HFF-Myc (cell line): Measurements from ENCODE around the gene DNAJC3.
"Not testable (repeated sequence)": the region's sequence is repeated elsewhere in the genome, so short reads cannot be mapped to it uniquely, and the experiment has no call there.

ENCODE experiments used
- DNase-seq: peaks from one replicate; pipeline ENCODE4 v3.0.0-alpha.2; 2011; ENCODE audit warnings: low read depth; ENCODE audit errors: extremely low read depth
- H3K4me3 ChIP-seq: replicated peaks from 2 replicates; pipeline ENCODE4 v1.5.1; 2011; ENCODE audit warnings: low read depth, mild to moderate bottlenecking, control low read depth, low read length
- CTCF ChIP-seq: IDR thresholded peaks from 2 replicates; pipeline ENCODE4 v1.5.1; 2012; ENCODE audit warnings: mild to moderate bottlenecking, low read depth, low read length, control low read depth; ENCODE audit errors: missing control alignments

Gene DNAJC3

GRCh38 chr13:95684418-95684817, 7.5 kb downstream of the DNAJC3 start:
- DNase-seq: no peak
- no peak for TF ChIP-seq CTCF
- no peak overlapping the region for H3K4me3 ChIP-seq

GRCh38 chr13:95684960-95685359, 8.0 kb downstream of the DNAJC3 start:
- H3K4me3 ChIP-seq, DNase-seq: not testable (repeated sequence)

GRCh38 chr13:95689582-95689926, 12.6 kb downstream of the DNAJC3 start:
- H3K4me3 ChIP-seq: no peak overlapping the region
- TF ChIP-seq CTCF: no peak
- DNase-seq: no peak

- H3K4me3 ChIP-seq, DNase-seq: not testable (repeated sequence)
Measured at GRCh38 chr13:95690986-95691385, 14.0 kb downstream of the DNAJC3 start.

GRCh38 chr13:95697052-95697680, 20.2 kb downstream of the DNAJC3 start:
- TF ChIP-seq CTCF: no peak
- H3K4me3 ChIP-seq: no peak overlapping the region
- no peak for DNase-seq

- no peak for DNase-seq
- peak; percentile 23 for TF ChIP-seq CTCF
- no peak overlapping the region for H3K4me3 ChIP-seq
Measured at GRCh38 chr13:95698047-95698749, 21.3 kb downstream of the DNAJC3 start.

GRCh38 chr13:95703576-95703975, 26.6 kb downstream of the DNAJC3 start:
- no peak for DNase-seq
- no peak overlapping the region for H3K4me3 ChIP-seq
- no peak for TF ChIP-seq CTCF

GRCh38 chr13:95704510-95704909, 27.6 kb downstream of the DNAJC3 start:
- H3K4me3 ChIP-seq: no peak overlapping the region
- TF ChIP-seq CTCF: peak; percentile 33
- no peak for DNase-seq
